H1 (cell line): ENCODE measurements around the gene YAP1. TPM values are rescaled to one million over a fixed set of nuclear protein-coding genes. Genes with fewer than 3 reads are reported as not detected.

ENCODE experiments used
- CTCF ChIA-PET: fragments of 300-600 bp; sonication (Branson Sonifier 250); formaldehyde crosslinking; loops from one replicate; lab custom pipeline; 2021; ENCODE audit not compliant: partially characterized antibody; lab: Charles Lee
- POLR2A ChIA-PET: fragments of 300-600 bp; sonication (Branson Sonifier 250); formaldehyde crosslinking; loops from one replicate; lab custom pipeline; 2021; ENCODE audit warnings: inconsistent platforms; ENCODE audit not compliant: partially characterized antibody; lab: Charles Lee
- DNase-seq, 2 experiments: peaks; one replicate each; pipeline versions ENCODE4 v3.0.0 to v3.0.0-alpha.2; 2010 to 2022; ENCODE audit warnings: low spot score in 2 of 2, low read depth in 1 of 2, mixed read lengths in 1 of 2
- FAIRE-seq: peaks from 2 replicates; lab custom pipeline; 2011; peaks lifted over from hg19 to GRCh38; lab: Jason Lieb, UNC
- H2AFZ ChIP-seq: 2 replicates; pipeline ENCODE4 v1.8.1; 2012; ENCODE audit warnings: low read length, inconsistent platforms
- H2AK5ac ChIP-seq: 2 replicates; pipeline ENCODE4 v1.6.1; 2013; ENCODE audit warnings: low read depth, low read length
- H2BK120ac ChIP-seq: replicated peaks from 2 replicates; pipeline ENCODE3; 2013; ENCODE audit warnings: low read depth, low read length, inconsistent platforms
- H2BK12ac ChIP-seq: 2 replicates; pipeline ENCODE4 v1.6.1; 2013; ENCODE audit warnings: low read depth, low read length
- H2BK15ac ChIP-seq: 2 replicates; pipeline ENCODE4 v1.6.1; 2013; ENCODE audit warnings: low read length
- H2BK20ac ChIP-seq: 2 replicates; pipeline ENCODE4 v1.6.1; 2013; ENCODE audit warnings: low read length
- H2BK5ac ChIP-seq: 2 replicates; pipeline ENCODE4 v1.6.1; 2013; ENCODE audit warnings: low read depth, low read length
- H3K14ac ChIP-seq: 2 replicates; pipeline ENCODE4 v1.6.1; 2013; ENCODE audit warnings: inconsistent platforms; ENCODE audit not compliant: insufficient read length
- H3K18ac ChIP-seq: 2 replicates; pipeline ENCODE4 v1.6.1; 2013; ENCODE audit warnings: low read length; ENCODE audit errors: extremely low read depth
- H3K23ac ChIP-seq: 2 replicates; pipeline ENCODE4 v1.6.1; 2013; ENCODE audit warnings: inconsistent platforms; ENCODE audit not compliant: insufficient read length
- H3K23me2 ChIP-seq: 2 replicates; pipeline ENCODE4 v1.6.1; 2013; ENCODE audit warnings: low read depth, low read length
- H3K27ac ChIP-seq: 2 replicates; pipeline ENCODE4 v1.6.1; 2011; ENCODE audit warnings: low read depth, low read length, inconsistent platforms
- H3K27me3 ChIP-seq, 4 experiments: replicated peaks in 1 of 4; 1 replicate in 1 of 4; 2 replicates in 3 of 4; pipeline versions ENCODE4 v1.6.1 to v1.8.1; 2011 to 2013; ENCODE audit warnings: low read length in 3 of 4, mild to moderate bottlenecking in 3 of 4, inconsistent platforms in 2 of 4, mixed read lengths in 2 of 4, moderate library complexity in 1 of 4; ENCODE audit not compliant: control insufficient read depth in 3 of 4, insufficient read depth in 3 of 4; ENCODE audit errors: extremely low read depth in 1 of 4
- H3K36me3 ChIP-seq, 4 experiments: 2 replicates each; pipeline versions ENCODE4 v1.6.1 to v1.8.1; 2011 to 2013; ENCODE audit warnings: mild to moderate bottlenecking in 4 of 4, low read length in 3 of 4, moderate library complexity in 2 of 4, control low read depth in 1 of 4, inconsistent platforms in 1 of 4; ENCODE audit not compliant: insufficient read depth in 4 of 4, control insufficient read depth in 2 of 4
- H3K4ac ChIP-seq: replicated peaks from 2 replicates; pipeline ENCODE3; 2013; ENCODE audit warnings: low read length, low read depth, mixed read lengths, inconsistent platforms; ENCODE audit not compliant: insufficient read length
- H3K4me1 ChIP-seq, 4 experiments: replicated peaks in 1 of 4; 1 replicate in 1 of 4; 2 replicates in 3 of 4; pipeline versions ENCODE4 v1.6.1 to v1.8.1; 2011 to 2013; ENCODE audit warnings: low read length in 3 of 4, inconsistent platforms in 2 of 4, mixed read lengths in 1 of 4; ENCODE audit not compliant: insufficient read depth in 4 of 4, control insufficient read depth in 3 of 4
- H3K4me2 ChIP-seq, 2 experiments: 2 replicates each; pipeline versions ENCODE4 v1.6.1 to v1.8.1; 2011 to 2013; ENCODE audit warnings: low read depth in 2 of 2, low read length in 2 of 2, control low read depth in 1 of 2, inconsistent platforms in 1 of 2, mild to moderate bottlenecking in 1 of 2; ENCODE audit not compliant: insufficient read depth in 1 of 2
- H3K4me3 ChIP-seq, 4 experiments: fragments of 200-600, 300-600 bp in 1 of 4; sonication (generic), shearing (Covaris generic), sonication (Bioruptor Twin) in 1 of 4; 2 replicates each; pipeline versions ENCODE4 v1.5.1 to v1.8.1; 2011 to 2016; ENCODE audit warnings: low read length in 4 of 4, low read depth in 3 of 4, control low read depth in 2 of 4, inconsistent platforms in 2 of 4, mild to moderate bottlenecking in 2 of 4, mixed read lengths in 1 of 4, moderate library complexity in 1 of 4; ENCODE audit not compliant: insufficient read depth in 2 of 4; ENCODE audit errors: extremely low read depth in 1 of 4
- H3K56ac ChIP-seq: replicated peaks from 2 replicates; pipeline ENCODE3; 2013; ENCODE audit warnings: low read depth, mild to moderate bottlenecking, mixed read lengths, low read length, inconsistent platforms; ENCODE audit not compliant: insufficient read length
- H3K79me1 ChIP-seq: 2 replicates; pipeline ENCODE4 v1.6.1; 2013; ENCODE audit warnings: low read depth, low read length, control low read depth
- H3K79me2 ChIP-seq, 2 experiments: 2 replicates each; pipeline versions ENCODE4 v1.6.1 to v1.8.1; 2012 to 2013; ENCODE audit warnings: low read length in 2 of 2, mild to moderate bottlenecking in 2 of 2, inconsistent platforms in 1 of 2; ENCODE audit not compliant: insufficient read depth in 2 of 2, control insufficient read depth in 1 of 2
- H3K9ac ChIP-seq, 4 experiments: replicated peaks in 1 of 4; 1 replicate in 1 of 4; 2 replicates in 3 of 4; pipeline versions ENCODE4 v1.6.1 to v1.8.1; 2011 to 2013; ENCODE audit warnings: low read depth in 3 of 4, low read length in 3 of 4, control low read depth in 2 of 4, mild to moderate bottlenecking in 2 of 4, moderate library complexity in 2 of 4, inconsistent platforms in 1 of 4; ENCODE audit errors: extremely low read depth in 1 of 4
- H3K9me3 ChIP-seq, 2 experiments: 2 replicates each; pipeline versions ENCODE4 v1.6.1 to v1.8.1; 2012 to 2013; ENCODE audit warnings: mild to moderate bottlenecking in 2 of 2, moderate library complexity in 2 of 2, control low read depth in 1 of 2, inconsistent platforms in 1 of 2, low read depth in 1 of 2, low read length in 1 of 2, mixed read lengths in 1 of 2; ENCODE audit not compliant: insufficient read depth in 2 of 2
- H4K20me1 ChIP-seq, 2 experiments: replicated peaks in 1 of 2; 2 replicates each; pipeline versions ENCODE3 to v1.8.1; 2011 to 2013; ENCODE audit warnings: inconsistent platforms in 2 of 2, low read length in 2 of 2, mild to moderate bottlenecking in 1 of 2; ENCODE audit not compliant: insufficient read depth in 2 of 2, control insufficient read depth in 1 of 2
- H4K5ac ChIP-seq: 2 replicates; pipeline ENCODE4 v1.6.1; 2013; ENCODE audit warnings: low read length, low read depth, mixed read lengths, inconsistent platforms; ENCODE audit not compliant: insufficient read length
- H4K8ac ChIP-seq: 2 replicates; pipeline ENCODE4 v1.8.0; 2013; ENCODE audit warnings: mild to moderate bottlenecking, moderate library complexity, low read length, inconsistent platforms; ENCODE audit not compliant: insufficient read depth; ENCODE audit errors: extremely low read depth
- H4K91ac ChIP-seq: replicated peaks from 2 replicates; pipeline ENCODE3; 2013; ENCODE audit warnings: low read length, mixed read lengths, inconsistent platforms; ENCODE audit not compliant: insufficient read length
- JUND ChIP-seq: IDR thresholded peaks from 2 replicates; pipeline ENCODE4 v1.6.1; 2011; ENCODE audit warnings: mild to moderate bottlenecking, improper control_type of control experiment, low read length
- SIN3A ChIP-seq, 2 experiments: IDR thresholded peaks in 1 of 2; conservative IDR thresholded peaks in 1 of 2; 2 replicates each; pipeline ENCODE4 v1.6.1; 2011 to 2012; ENCODE audit warnings: low read length in 2 of 2, improper control_type of control experiment in 1 of 2, low read depth in 1 of 2, mild to moderate bottlenecking in 1 of 2
- YY1 ChIP-seq: IDR thresholded peaks from 2 replicates; pipeline ENCODE4 v1.6.1; 2011; ENCODE audit warnings: low read depth, mild to moderate bottlenecking, low read length
- WGBS, 2 experiments: shearing (Covaris generic) in 1 of 2; methylation state at CpG; one replicate each; pipeline versions ENCODE4 v1.1.6 to v1.1.7; 2013 to 2015; ENCODE audit warnings: low lambda C conversion rate in 2 of 2, mixed read lengths in 2 of 2, inconsistent platforms in 1 of 2, low coverage in 1 of 2, missing lambda C conversion rate in 1 of 2; ENCODE audit not compliant: insufficient replicate concordance in 2 of 2, insufficient coverage in 1 of 2, insufficient read length in 1 of 2; ENCODE audit errors: extremely low coverage in 1 of 2, missing lambda C conversion rate in 1 of 2; 5-methylcytosine and 5-hydroxymethylcytosine counted together
- polyA plus RNA-seq, 7 experiments: library from polyadenylated mRNA; depleted of rRNA in 3 of 7; stranded (reverse) in 5 of 7; unstranded in 2 of 7; fragments of >200 nt in 5 of 7; fragments of 200-250 nt in 2 of 7; gene quantifications; 1 replicate in 5 of 7; 2 replicates in 1 of 7; 4 replicates in 1 of 7; pipeline versions ENCODE4 v1.2.1 to v1.2.3, GENCODE V29; 2011 to 2013; ENCODE audit warnings: missing spikeins in 2 of 7, mixed read lengths in 2 of 7
- total RNA-seq: library from RNA; stranded (reverse); fragmentation: NEBNext Ultra II Directional; extraction: Animal tissue kit (Norgen Biotek cat#: 25700); gene quantifications from 2 replicates; pipeline ENCODE4 v1.2.1, GENCODE V29; 2021

Gene YAP1
- total and polyA plus RNA-seq, 2 of the 8 experiments (the other 6 are each of a cell fraction or from before 2014, with no cell fraction given), result 62.0 to 108 TPM

- 96% methylated on average over 4 of the region's 4 CpGs; no CpG with 5 or more reads in 1 of the 2 experiments for WGBS, 2 experiments
Observed at GRCh38 chr11:102179371-102179770, 69.1 kb downstream of the YAP1 start.

More at GRCh38 chr11:102179371-102179770, 69.1 kb downstream of the YAP1 start:
- no peaks in the 10 kb centered on the region for H4K20me1 ChIP-seq
- H3K56ac ChIP-seq, result no peak overlapping the region
- no peak overlapping the region for H3K14ac ChIP-seq
- no peak overlapping the region for H2AK5ac ChIP-seq
- no peak overlapping the region for H3K4me2 ChIP-seq
- H3K4me3 ChIP-seq, result no peak overlapping the region
- no peaks in the 10 kb centered on the region for H3K27me3 ChIP-seq
- no peaks in the 10 kb centered on the region; a peak in 1 of 7 replicates for H3K4me1 ChIP-seq
- no peak for DNase-seq
- H2BK20ac ChIP-seq, result no peak overlapping the region
- H3K9ac ChIP-seq, result no peak overlapping the region
- POLR2A ChIA-PET, result interaction anchor here (0.7 kb wide), 1 partner anchor 124 kb away, joined by 4 read pairs; no protein-coding TSS in a partner anchor
- no peak overlapping the region for H4K91ac ChIP-seq
- H3K4ac ChIP-seq, result no peak overlapping the region
- no peaks in the 10 kb centered on the region for H3K9me3 ChIP-seq
- no peak overlapping the region for H3K23ac ChIP-seq
- no peak for FAIRE-seq
- H3K27ac ChIP-seq, result no peak overlapping the region
- no peak overlapping the region for H3K18ac ChIP-seq
- H2BK12ac ChIP-seq, result no peak overlapping the region
- H4K5ac ChIP-seq, result no peak overlapping the region
- no peak overlapping the region for H2BK5ac ChIP-seq
- H3K79me2 ChIP-seq, result peaks cover 0 to 21% of the 10 kb centered on the region in 2 experiments; a peak in 2 of 4 replicates
- no peak overlapping the region for H2BK15ac ChIP-seq
- no peaks in the 10 kb centered on the region for H3K23me2 ChIP-seq
- H2BK120ac ChIP-seq, result no peak overlapping the region
- H3K36me3 ChIP-seq, result peaks cover 0 to 11% (median 4%) of the 10 kb centered on the region in 4 experiments; a peak in 4 of 8 replicates
- no peak for TF ChIP-seq SIN3A (conservative IDR thresholded peaks at IDR 0.05 in 1 of 2, IDR thresholded peaks at IDR 0.05 in 1 of 2; ENCODE audit: low read depth in 1 of 2, low read length in 2 of 2)
- TF ChIP-seq JUND, result no peak
- no peak for TF ChIP-seq YY1
- TF ChIP-seq, all 59 proteins: peak for 0
- H3K79me1 ChIP-seq, result no peaks in the 10 kb centered on the region; the same call in 1 of the 2 replicates
- CTCF ChIA-PET, result no interaction called here
- H4K8ac ChIP-seq, result no peak overlapping the region
- no peak overlapping the region for H2AFZ ChIP-seq
